Hindlimb muscle (tissue), 1 donor: Measurements from ENCODE around the gene PRRX2. TPM values are rescaled to one million over a fixed set of nuclear protein-coding genes. Genes with fewer than 3 reads are reported as not detected.
A peak's percentile ranks its signal among the peaks of the same experiment; 100 is the strongest.

ENCODE experiments used
- DNase-seq: peaks from one replicate; pipeline ENCODE4 v3.0.0-alpha.2; 2013
- polyA plus RNA-seq: library from polyadenylated mRNA; unstranded; fragments of 120-200 nt; gene quantifications from one replicate; pipeline ENCODE4 v1.2.1, GENCODE V29; 2013; ENCODE audit not compliant: insufficient read length

Gene PRRX2
- polyA plus RNA-seq, 1 donor: 2.9 TPM

- no peak for DNase-seq
These were observed 47.4 kb downstream of the PRRX2 start for GRCh38 chr9:129712634-129713401.

GRCh38 chr9:129713402-129713679, 47.9 kb downstream of the PRRX2 start:
- DNase-seq: no peak

- no peak for DNase-seq
These were observed 49.1 kb downstream of the PRRX2 start for GRCh38 chr9:129714511-129715061.

GRCh38 chr9:129716091-129716490, 50.6 kb downstream of the PRRX2 start:
- no peak for DNase-seq

- no peak for DNase-seq
These were observed 52.5 kb downstream of the PRRX2 start for GRCh38 chr9:129717991-129718390.

- no peak for DNase-seq
These were observed 53.2 kb downstream of the PRRX2 start for GRCh38 chr9:129718647-129719046.

GRCh38 chr9:129719135-129719534, 53.7 kb downstream of the PRRX2 start:
- DNase-seq: no peak

- no peak for DNase-seq
These were observed 54.9 kb downstream of the PRRX2 start for GRCh38 chr9:129720181-129720864.

- DNase-seq: no peak
These were observed 55.6 kb downstream of the PRRX2 start for GRCh38 chr9:129720865-129721545.

GRCh38 chr9:129722913-129723312, 57.5 kb downstream of the PRRX2 start:
- no peak for DNase-seq

- DNase-seq: no peak
These were observed 59.2 kb downstream of the PRRX2 start for GRCh38 chr9:129724456-129725190.

- DNase-seq: no peak
These were observed 60.4 kb downstream of the PRRX2 start for GRCh38 chr9:129725795-129726251.

GRCh38 chr9:129726322-129727160, 61.1 kb downstream of the PRRX2 start:
- DNase-seq: peak; percentile 81

GRCh38 chr9:129728744-129729143, 63.3 kb downstream of the PRRX2 start:
- no peak for DNase-seq

- DNase-seq: no peak
These were observed 66.1 kb downstream of the PRRX2 start for GRCh38 chr9:129731477-129732085.

GRCh38 chr9:129732100-129732499, 66.7 kb downstream of the PRRX2 start:
- DNase-seq: no peak

GRCh38 chr9:129732946-129733631, 67.6 kb downstream of the PRRX2 start:
- no peak for DNase-seq

GRCh38 chr9:129733632-129733953, 68.1 kb downstream of the PRRX2 start:
- DNase-seq: no peak

- DNase-seq: no peak
These were observed 70.1 kb downstream of the PRRX2 start for GRCh38 chr9:129735546-129735945.

GRCh38 chr9:129736334-129736733, 70.9 kb downstream of the PRRX2 start:
- DNase-seq: no peak
